Measurements from ENCODE around the gene FRMD5. TPM values are rescaled to one million over a fixed set of nuclear protein-coding genes. Genes with fewer than 3 reads are reported as not detected.

FRMD5 gene
- polyA plus RNA-seq, 3 donors, result not detected

DNA sequence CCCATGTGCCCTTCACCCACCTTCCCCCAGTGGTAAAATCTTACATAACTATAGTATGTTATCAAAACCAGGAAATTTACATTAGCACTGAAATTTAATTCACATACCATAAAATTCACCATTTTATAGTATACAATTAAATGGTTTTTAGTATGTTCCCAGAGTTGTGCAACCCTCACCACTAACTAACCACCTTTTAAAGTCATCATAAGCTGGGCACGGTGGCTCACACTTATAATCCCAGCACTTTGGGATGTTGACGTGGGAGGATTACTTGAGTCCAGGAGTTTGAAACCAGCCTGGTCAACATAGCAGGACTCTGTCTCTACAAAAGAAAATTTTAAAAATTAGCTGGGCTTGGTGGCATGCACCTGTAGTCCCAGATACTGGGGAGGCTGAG lies 13.7 kb downstream of the FRMD5 start:
- H3K36me3 Mint-ChIP-seq, result no peaks in the 10 kb centered on the region
- H3K4me1 Mint-ChIP-seq, result no peaks in the 10 kb centered on the region
- H3K27me3 ChIP-seq (ENCODE audit: control insufficient read depth in 2 of 2, insufficient read depth in 2 of 2, low read length in 2 of 2), result peaks cover 2 to 5% of the 10 kb centered on the region in 2 donors
- DNase-seq, result no peak
- H3K27me3 Mint-ChIP-seq (ENCODE audit: low read depth in 3 of 3), result peaks cover 9 to 13% (median 11%) of the 10 kb centered on the region in 3 donors
- WGBS (ENCODE audit: insufficient coverage), result no CpG with 5 or more reads among the region's 2 CpGs
- peaks cover 0 to 2% (median 0%) of the 10 kb centered on the region in 7 donors for H3K9me3 Mint-ChIP-seq
- no peak overlapping the region for H3K4me3 Mint-ChIP-seq
- no peaks in the 10 kb centered on the region for H3K4me1 ChIP-seq (ENCODE audit: control insufficient read depth in 1 of 2, insufficient read depth in 2 of 2, low read length in 2 of 2)
- no peak overlapping the region for H3K27ac Mint-ChIP-seq
- intact Hi-C loops (cut with micrococcal nuclease), result no loop called here
- no peaks in the 10 kb centered on the region for H3K9me3 ChIP-seq (replicated peaks in 1 of 2; ENCODE audit: control insufficient read depth in 1 of 2, insufficient read depth in 1 of 2, low read length in 2 of 2)
- no peak overlapping the region for H3K27ac ChIP-seq (ENCODE audit: low read depth in 1 of 2, low read length in 2 of 2)
- H2AFZ ChIP-seq (ENCODE audit: insufficient read depth, low read depth, low read length, poor library complexity, severe bottlenecking), result no peak overlapping the region
- H4K20me1 ChIP-seq (ENCODE audit: insufficient read depth, low read length), result no peaks in the 10 kb centered on the region
- no peak overlapping the region for H3K4me3 ChIP-seq (replicated peaks in 1 of 3; ENCODE audit: low read depth in 2 of 3, low read length in 3 of 3)
- H3K79me2 ChIP-seq (ENCODE audit: insufficient read depth, low read length), result no peaks in the 10 kb centered on the region
- TF ChIP-seq, protein P1, sequence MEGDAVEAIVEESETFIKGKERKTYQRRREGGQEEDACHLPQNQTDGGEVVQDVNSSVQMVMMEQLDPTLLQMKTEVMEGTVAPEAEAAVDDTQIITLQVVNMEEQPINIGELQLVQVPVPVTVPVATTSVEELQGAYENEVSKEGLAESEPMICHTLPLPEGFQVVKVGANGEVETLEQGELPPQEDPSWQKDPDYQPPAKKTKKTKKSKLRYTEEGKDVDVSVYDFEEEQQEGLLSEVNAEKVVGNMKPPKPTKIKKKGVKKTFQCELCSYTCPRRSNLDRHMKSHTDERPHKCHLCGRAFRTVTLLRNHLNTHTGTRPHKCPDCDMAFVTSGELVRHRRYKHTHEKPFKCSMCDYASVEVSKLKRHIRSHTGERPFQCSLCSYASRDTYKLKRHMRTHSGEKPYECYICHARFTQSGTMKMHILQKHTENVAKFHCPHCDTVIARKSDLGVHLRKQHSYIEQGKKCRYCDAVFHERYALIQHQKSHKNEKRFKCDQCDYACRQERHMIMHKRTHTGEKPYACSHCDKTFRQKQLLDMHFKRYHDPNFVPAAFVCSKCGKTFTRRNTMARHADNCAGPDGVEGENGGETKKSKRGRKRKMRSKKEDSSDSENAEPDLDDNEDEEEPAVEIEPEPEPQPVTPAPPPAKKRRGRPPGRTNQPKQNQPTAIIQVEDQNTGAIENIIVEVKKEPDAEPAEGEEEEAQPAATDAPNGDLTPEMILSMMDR (IDR thresholded peaks at IDR 0.05), result no peak
- no peak overlapping the region for H3K9ac ChIP-seq (ENCODE audit: insufficient read depth, low read length, poor library complexity, severe bottlenecking)
- no peaks in the 10 kb centered on the region for H3K36me3 ChIP-seq (replicated peaks in 1 of 2; ENCODE audit: control insufficient read depth in 1 of 2, insufficient read depth in 2 of 2, low read length in 2 of 2)
- H3K4me2 ChIP-seq (replicated peaks; ENCODE audit: extremely low read depth, low read length, poor library complexity, severe bottlenecking), result no peak overlapping the region

DNA sequence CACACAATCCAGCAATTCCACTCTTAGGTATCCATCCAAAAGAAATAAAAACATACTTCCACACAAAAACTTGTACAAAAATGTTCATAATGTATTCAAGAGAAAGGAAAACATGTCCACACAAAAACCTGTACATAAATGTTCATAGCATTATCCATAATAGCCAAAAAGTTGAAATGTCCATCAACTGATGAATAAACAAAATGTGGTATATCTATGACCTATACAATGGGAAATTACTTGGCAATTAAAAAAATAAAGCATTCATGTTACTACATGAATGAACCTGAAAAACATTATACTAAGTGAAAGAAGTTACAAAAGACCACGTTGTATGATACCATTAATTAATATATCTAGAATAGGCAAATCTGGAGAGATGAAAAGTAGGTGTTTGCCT lies 17.9 kb downstream of the FRMD5 start:
- Histone ChIP-seq H3K9me3 (replicated peaks in 1 of 2; ENCODE audit: control insufficient read depth in 1 of 2, insufficient read depth in 1 of 2, low read length in 2 of 2) (no peaks in the 10 kb centered on the region), H2AFZ (ENCODE audit: insufficient read depth, low read depth, low read length, poor library complexity, severe bottlenecking) (no peak overlapping the region), H3K9ac (ENCODE audit: insufficient read depth, low read length, poor library complexity, severe bottlenecking) (no peak overlapping the region), H3K4me1 (ENCODE audit: control insufficient read depth in 1 of 2, insufficient read depth in 2 of 2, low read length in 2 of 2) (no peaks in the 10 kb centered on the region), H3K36me3 (replicated peaks in 1 of 2; ENCODE audit: control insufficient read depth in 1 of 2, insufficient read depth in 2 of 2, low read length in 2 of 2) (no peaks in the 10 kb centered on the region), H3K4me2 (replicated peaks; ENCODE audit: extremely low read depth, low read length, poor library complexity, severe bottlenecking) (no peak overlapping the region), H4K20me1 (ENCODE audit: insufficient read depth, low read length) (no peaks in the 10 kb centered on the region), H3K27ac (ENCODE audit: low read depth in 1 of 2, low read length in 2 of 2) (no peak overlapping the region), H3K27me3 (ENCODE audit: control insufficient read depth in 2 of 2, insufficient read depth in 2 of 2, low read length in 2 of 2) (peaks cover 2 to 22% of the 10 kb centered on the region in 2 donors), H3K79me2 (ENCODE audit: insufficient read depth, low read length) (no peaks in the 10 kb centered on the region), H3K4me3 (replicated peaks in 1 of 3; ENCODE audit: low read depth in 2 of 3, low read length in 3 of 3) (no peak overlapping the region)
- H3K36me3 Mint-ChIP-seq, result no peaks in the 10 kb centered on the region
- no peak for DNase-seq
- H3K4me3 Mint-ChIP-seq, result no peak overlapping the region
- intact Hi-C loops (cut with micrococcal nuclease), result no loop called here
- no peaks in the 10 kb centered on the region for H3K4me1 Mint-ChIP-seq
- H3K27me3 Mint-ChIP-seq (ENCODE audit: low read depth in 3 of 3), result peaks cover 6 to 34% (median 28%) of the 10 kb centered on the region in 3 donors
- no CpG with 5 or more reads among the region's 1 CpG for WGBS (ENCODE audit: insufficient coverage)
- H3K9me3 Mint-ChIP-seq, result peaks cover 0 to 3% (median 0%) of the 10 kb centered on the region in 7 donors
- H3K27ac Mint-ChIP-seq, result no peak overlapping the region
- TF ChIP-seq, protein P1 (IDR thresholded peaks at IDR 0.05), result no peak
